Stimulated activated CD8-positive, alpha-beta memory T cell treated with anti-CD3 and anti-CD28 coated beads, Interleukin-12 subunit alpha, Interleukin-12 subunit beta, amount 100 ng/mL, for 1 hour (primary cell): ENCODE measurements around the gene PCDHGB5.
"Not testable (repeated sequence)": the region's sequence is repeated elsewhere in the genome, so short reads cannot be mapped to it uniquely, and the experiment has no call there.

Experiments
- DNase-seq: peaks from one replicate; pipeline ENCODE4 v3.0.0-alpha.2; 2020; ENCODE audit warnings: low read depth

The PCDHGB5 gene

DNA sequence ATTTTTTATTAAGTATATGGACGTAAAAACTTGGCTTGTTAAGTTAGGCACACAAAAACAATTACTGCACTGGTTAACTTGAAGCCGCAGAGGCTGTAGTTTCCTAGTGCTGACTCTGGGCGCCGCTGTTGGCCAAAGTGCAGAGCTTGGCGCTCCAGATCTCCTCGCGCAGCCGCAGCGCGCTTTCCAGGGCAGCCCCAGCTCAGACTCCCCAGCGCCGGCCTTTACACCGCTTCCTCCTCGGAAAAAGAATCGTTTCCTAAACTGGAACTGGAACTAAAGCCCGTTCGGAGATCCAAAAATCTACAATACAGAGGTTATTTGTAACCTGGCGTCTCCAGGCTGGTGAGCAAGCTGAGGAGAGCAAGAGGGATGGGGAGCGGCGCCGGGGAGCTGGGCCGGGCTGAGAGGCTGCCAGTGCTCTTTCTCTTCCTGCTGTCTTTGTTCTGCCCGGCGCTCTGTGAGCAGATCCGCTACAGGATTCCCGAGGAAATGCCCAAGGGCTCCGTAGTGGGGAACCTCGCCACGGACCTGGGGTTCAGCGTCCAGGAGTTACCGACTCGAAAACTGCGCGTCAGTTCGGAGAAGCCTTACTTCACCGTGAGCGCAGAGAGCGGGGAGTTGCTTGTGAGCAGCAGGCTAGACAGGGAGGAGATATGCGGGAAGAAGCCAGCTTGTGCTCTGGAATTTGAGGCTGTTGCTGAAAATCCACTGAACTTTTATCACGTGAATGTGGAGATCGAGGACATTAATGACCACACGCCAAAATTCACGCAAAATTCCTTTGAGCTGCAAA is at the start of gene PCDHGB5:
Gene PCDHGB5 (plus strand): TSS at position 192 of the 796 bp plus-strand sequence. CDS start 181 bp downstream, at position 373.
- DNase-seq = not testable (repeated sequence)

DNA sequence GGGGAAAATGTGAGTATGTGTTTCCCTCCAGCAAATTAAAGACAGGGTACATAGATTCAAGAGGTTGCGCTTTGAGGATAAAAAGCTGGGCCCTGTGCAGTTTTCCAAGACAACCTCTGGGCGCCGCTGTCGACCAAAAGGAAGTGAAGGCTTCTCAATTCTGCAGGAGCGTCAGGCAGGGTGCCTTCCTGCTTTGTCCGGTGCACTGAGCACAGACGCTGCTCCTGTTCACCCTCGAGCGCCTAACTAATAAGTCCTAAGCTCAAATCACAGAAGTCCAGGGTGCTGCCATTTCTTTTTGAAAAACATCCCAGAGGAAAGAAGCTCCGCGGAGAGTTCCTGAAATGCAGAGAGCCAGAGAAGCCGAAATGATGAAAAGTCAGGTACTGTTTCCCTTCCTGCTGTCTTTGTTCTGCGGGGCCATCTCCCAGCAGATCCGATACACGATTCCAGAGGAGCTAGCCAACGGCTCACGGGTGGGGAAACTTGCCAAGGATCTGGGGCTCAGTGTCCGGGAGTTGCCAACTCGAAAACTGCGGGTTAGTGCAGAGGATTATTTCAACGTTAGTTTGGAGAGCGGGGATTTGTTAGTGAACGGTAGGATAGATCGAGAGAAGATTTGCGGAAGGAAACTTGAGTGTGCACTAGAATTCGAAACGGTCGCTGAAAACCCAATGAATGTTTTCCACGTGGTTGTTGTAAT is 47.7 kb upstream of the PCDHGB5 start, which contains the start of gene PCDHGB1:
Gene PCDHGB1 (plus strand): TSS at position 183 of the 703 bp plus-strand sequence. CDS start 162 bp downstream, at position 345.
- DNase-seq = no peak

DNA sequence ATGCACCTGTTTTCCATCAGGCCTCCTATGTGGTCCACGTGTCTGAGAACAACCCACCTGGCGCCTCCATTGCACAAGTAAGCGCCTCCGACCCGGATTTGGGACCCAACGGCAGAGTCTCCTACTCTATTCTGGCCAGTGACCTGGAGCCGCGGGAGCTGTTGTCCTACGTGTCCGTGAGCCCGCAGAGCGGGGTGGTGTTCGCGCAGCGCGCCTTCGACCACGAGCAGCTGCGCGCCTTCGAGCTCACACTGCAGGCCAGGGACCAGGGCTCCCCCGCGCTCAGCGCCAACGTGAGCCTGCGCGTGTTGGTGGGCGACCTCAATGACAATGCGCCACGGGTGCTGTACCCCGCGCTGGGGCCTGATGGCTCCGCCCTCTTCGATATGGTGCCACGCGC is 46.2 kb upstream of the PCDHGB5 start:
- DNase-seq = no peak

DNA sequence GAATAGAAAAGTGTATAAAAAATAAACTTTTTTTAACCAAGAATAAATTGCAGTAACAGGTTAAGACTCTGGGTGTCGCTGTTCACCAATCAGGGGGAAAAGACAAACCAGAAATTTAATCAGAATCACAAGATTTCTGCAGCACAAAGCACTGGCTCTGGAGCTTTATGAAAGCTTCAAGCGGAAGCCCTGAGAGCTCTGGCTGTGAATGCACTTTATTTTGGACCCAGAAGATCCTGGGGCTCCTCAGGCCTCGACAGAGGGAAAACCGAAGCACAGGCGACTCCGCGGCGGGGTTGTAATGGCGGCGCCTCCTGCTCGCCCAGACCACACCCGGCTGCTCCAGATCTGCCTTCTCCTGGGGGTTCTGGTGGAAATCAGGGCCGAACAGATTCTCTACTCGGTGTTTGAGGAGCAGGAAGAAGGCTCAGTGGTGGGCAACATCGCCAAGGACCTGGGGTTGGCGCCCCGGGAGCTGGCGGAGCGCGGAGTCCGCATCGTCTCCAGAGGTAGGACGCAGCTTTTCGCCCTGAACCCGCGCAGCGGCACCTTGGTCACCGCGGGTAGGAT is 42.8 kb upstream of the PCDHGB5 start, which contains the start of gene PCDHGA4:
Gene PCDHGA4 (plus strand): TSS at position 122 of the 570 bp plus-strand sequence. CDS start 87 bp downstream, at position 209.
- DNase-seq = no peak

DNA sequence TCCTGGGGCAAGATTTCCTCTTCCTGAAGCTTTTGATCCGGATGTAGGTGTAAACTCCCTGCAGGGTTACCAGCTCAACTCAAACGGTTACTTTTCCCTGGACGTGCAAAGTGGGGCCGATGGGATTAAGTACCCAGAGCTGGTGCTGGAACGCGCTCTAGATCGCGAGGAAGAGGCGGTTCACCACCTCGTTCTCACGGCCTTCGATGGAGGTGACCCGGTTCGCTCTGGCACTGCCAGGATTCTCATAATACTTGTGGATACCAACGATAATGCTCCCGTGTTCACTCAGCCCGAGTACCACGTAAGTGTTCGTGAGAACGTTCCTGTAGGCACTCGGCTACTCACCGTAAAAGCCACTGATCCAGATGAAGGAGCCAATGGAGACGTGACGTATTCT is 42.1 kb upstream of the PCDHGB5 start:
- no peak for DNase-seq

DNA sequence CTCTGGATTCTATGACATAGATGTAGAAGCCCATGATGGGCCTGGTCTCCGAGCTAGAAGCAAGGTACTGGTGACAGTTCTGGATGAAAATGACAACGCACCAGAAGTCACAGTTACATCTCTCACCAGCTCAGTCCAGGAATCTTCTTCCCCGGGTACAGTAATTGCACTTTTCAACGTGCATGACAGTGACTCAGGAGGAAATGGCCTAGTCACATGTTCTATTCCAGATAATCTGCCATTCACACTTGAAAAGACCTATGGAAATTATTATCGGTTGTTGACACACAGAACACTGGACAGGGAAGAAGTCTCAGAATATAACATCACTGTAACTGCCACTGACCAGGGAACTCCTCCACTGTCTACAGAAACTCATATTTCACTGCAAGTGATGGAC is 41.6 kb upstream of the PCDHGB5 start:
- no peak for DNase-seq

DNA sequence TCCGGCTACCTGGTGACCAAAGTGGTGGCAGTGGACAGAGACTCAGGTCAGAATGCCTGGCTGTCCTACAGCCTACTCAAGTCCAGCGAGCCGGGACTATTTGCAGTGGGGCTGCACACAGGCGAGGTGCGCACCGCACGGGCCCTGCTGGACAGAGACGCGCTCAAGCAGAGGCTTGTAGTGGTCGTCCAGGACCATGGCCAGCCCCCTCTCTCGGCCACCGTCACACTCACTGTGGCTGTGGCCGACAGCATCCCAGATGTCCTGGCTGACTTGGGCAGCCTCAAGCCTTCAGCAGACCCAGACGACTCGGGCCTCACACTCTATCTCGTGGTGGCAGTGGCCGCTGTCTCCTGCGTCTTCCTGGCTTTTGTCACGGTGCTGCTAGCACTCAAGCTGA is 40.8 kb upstream of the PCDHGB5 start:
- no peak for DNase-seq

DNA sequence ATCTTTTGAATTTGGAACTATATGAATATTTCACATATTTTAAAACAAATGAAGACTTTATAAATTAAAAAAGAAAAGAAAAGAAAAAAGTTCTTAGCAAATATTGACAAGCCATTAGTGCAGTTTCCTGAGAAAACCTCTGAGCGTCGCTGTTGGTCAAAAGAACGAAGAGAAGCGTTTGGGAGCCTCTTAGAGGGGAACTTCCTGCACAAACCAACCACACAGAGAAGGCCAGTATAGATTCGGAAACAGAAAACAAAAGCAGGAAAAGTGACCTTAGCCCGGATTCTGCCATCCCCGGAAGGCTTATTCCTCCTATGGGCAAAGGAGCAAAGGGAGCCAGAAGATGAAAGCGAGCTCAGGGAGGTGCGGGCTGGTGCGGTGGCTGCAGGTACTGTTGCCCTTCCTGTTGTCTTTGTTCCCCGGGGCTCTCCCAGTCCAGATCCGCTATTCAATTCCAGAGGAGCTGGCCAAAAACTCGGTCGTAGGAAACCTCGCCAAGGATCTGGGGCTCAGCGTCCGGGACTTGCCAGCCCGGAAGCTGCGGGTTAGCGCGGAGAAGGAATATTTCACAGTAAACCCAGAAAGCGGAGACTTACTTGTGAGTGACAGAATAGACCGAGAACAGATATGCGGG is 37.8 kb upstream of the PCDHGB5 start, which contains the start of gene PCDHGB2:
Gene PCDHGB2 (plus strand): TSS at position 205 of the 637 bp plus-strand sequence. CDS start 142 bp downstream, at position 347.
- DNase-seq = no peak

DNA sequence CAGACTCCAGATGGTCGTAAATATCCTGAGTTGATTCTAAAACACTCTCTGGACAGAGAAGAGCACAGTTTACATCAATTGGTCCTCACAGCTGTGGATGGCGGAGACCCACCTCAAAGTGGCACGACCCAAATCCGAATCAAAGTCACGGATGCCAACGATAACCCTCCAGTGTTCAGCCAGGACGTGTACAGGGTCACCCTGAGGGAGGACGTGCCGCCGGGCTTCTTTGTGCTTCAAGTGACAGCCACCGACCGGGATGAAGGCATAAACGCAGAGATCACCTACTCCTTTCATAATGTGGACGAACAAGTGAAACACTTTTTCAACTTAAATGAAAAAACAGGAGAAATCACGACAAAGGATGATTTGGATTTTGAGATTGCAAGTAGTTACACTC is 37.1 kb upstream of the PCDHGB5 start:
- DNase-seq = no peak

DNA sequence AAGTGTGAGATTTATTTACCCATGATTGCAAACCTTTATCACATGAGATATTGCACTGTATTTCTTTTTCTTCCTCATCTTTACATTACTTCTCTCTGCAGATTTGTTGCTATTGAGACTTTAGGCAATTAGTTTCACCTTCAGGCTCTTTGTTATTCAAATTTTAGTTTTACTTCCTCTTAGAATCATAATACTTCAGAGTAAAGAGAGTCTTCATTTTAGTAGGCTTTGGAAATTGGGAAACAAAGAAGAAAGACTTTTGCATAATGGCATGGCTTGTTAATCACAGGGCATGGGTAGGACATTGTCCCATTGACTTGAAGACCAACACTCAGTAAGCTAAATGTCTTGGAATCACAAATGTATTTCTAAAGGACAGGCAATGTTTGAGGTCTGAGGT is 35.0 kb upstream of the PCDHGB5 start:
- DNase-seq = no peak

DNA sequence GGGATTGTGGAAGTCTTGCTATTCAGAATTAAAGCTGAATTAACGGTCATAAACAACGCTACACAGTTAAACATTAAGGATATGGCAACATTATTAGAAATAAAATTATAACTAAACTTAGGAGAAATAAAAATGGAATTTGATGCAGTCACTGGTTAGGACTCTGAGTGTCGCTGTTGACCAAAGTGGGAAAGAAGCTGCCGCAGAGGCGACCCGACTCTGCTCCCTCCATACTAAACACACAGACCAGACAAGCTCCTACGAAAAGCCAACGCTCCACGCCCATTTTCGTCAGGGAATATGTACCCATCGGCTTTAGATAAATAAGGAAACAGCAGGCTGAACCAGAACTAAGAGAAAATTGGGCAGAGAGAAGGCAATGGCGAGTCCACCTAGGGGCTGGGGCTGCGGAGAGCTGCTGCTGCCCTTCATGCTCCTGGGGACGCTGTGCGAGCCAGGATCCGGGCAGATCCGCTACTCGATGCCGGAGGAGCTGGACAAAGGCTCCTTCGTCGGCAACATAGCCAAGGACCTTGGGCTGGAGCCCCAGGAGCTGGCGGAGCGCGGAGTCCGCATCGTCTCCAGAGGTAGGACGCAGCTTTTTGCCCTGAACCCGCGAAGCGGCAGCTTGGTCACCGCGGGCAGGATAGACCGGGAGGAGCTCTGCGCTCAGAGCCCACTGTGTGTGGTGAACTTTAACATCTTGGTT is 33.6 kb upstream of the PCDHGB5 start, which contains the start of gene PCDHGA5:
Gene PCDHGA5 (plus strand): TSS at position 211 of the 709 bp plus-strand sequence. CDS start 169 bp downstream, at position 380.
- no peak for DNase-seq

DNA sequence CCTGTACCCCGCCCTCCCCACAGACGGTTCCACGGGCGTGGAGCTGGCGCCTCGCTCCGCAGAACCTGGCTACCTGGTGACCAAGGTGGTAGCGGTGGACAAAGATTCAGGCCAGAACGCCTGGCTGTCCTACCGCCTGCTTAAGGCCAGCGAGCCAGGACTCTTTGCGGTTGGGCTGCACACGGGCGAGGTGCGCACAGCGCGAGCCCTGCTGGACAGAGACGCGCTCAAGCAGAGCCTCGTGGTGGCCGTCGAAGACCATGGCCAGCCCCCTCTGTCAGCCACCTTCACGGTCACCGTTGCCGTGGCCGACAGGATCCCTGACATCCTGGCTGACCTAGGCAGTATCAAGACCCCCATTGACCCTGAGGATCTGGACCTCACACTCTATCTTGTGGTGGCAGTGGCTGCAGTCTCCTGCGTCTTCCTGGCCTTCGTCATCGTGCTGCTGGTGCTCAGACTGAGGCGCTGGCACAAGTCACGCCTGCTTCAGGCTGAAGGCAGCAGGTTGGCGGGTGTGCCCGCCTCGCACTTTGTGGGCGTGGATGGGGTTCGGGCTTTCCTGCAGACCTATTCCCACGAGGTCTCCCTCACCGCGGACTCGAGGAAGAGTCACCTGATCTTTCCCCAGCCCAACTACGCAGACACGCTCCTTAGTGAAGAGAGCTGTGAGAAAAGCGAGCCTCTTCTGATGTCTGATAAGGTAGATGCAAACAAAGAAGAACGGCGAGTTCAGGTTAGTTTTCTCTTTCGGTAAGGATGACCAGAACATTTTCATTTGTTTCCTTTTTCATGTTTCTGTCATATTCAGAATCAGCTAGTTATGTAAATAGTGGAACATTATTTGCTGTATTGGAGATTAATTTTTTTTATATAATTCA is 31.5 kb upstream of the PCDHGB5 start:
- no peak for DNase-seq

DNA sequence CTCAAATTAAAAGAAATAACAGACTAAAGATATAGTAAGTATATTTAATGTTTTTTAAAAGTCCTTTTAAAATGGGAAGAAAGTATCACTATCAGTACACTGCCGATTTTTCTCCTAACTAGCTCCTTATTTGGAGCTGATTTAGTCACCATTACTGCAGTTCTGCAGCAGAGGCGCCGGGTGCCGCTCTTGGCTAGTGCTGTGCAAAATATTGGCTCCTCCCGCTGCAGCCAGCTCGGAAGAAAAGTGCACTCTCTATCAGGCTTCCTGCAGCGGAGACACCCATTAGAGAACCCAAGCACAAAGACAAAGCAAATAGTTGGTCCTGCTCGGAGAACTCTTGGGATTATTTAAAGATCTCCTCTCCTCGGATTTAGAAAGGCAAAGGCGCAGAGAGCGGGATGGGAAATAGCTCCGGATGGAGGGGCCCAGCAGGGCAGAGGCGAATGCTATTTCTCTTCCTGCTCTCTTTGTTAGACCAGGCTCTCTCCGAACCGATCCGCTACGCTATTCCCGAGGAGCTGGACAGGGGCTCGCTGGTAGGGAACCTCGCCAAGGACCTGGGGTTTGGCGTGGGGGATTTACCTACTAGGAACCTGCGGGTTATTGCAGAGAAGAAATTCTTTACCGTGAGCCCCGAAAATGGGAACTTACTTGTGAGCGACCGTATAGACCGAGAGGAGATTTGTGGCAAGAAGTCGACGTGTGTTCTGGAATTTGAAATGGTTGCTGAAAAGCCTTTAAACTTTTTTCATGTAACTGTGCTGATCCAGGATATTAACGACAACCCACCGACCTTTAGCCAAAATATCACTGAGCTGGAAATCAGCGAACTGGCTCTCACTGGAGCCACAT is 27.5 kb upstream of the PCDHGB5 start, which contains the start of gene PCDHGB3:
Gene PCDHGB3 (plus strand): TSS at position 249 of the 855 bp plus-strand sequence. CDS start 153 bp downstream, at position 402.
- no peak for DNase-seq

DNA sequence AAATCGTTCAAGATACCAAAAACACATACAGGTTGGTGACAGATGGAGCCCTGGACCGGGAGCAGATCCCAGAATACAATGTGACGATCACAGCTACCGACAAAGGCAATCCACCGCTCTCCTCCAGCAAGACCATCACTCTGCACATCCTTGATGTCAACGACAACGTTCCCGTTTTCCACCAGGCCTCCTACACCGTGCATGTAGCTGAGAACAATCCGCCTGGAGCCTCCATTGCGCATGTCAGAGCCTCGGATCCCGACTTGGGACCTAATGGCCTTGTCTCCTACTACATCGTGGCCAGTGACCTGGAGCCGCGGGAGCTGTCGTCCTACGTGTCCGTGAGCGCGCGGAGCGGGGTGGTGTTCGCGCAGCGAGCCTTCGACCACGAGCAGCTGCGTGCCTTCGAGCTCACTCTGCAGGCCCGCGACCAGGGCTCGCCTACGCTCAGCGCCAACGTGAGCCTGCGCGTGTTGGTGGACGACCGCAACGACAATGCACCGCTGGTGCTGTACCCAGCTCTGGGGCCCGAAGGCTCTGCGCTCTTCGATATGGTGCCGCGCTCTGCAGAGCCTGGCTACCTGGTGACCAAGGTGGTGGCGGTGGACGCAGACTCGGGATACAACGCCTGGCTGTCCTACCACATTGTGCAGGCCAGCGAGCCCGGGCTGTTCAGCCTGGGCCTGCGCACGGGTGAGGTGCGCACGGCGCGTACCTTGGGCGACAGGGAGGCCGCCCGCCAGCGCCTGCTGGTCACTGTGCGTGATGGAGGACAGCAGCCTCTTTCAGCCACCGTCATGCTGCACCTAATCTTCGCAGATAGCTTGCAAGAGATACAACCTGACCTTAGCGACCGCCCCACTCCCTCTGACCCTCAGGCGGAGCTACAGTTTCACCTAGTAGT is 25.9 kb upstream of the PCDHGB5 start:
- DNase-seq = no peak

DNA sequence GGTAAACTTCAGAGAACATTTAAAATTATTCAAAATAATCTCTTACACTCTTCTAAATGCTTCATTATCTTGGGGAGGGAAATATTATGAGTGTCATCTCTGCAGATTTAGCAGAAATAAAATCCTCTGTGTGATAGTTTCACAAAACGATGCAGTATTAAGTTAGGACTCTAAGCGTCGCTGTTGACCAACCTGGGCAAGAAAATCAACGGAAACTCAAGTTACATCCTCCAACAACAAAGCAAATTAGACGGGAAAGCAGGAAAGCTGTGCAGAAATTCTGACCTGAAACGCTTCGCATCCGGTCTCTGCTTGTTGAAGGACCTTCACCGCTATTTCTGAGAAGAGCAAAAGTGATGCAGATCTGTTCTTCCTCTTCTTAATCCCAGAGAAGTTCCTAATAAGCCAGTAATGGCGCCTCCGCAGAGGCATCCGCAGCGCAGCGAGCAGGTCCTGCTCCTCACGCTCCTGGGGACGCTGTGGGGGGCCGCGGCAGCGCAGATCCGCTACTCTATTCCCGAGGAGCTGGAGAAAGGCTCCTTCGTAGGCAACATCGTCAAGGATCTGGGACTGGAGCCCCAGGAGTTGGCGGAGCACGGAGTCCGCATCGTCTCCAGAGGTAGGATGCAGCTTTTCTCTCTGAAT is 24.0 kb upstream of the PCDHGB5 start, which contains the start of gene PCDHGA6:
Gene PCDHGA6 (plus strand): TSS at position 219 of the 645 bp plus-strand sequence. CDS start 193 bp downstream, at position 412.
- no peak for DNase-seq

DNA sequence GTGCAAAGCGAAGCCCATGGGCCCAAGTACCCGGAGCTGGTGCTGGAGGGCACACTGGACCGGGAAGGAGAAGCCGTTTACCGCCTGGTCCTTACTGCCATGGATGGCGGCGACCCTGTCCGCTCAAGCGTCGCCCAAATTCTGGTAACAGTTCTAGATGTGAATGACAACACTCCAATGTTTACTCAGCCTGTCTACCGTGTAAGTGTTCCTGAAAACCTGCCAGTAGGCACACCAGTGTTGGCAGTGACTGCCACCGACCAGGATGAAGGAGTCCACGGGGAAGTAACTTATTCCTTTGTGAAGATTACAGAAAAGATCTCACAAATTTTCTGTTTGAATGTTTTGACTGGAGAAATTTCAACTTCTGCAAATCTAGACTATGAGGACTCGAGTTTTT is 23.1 kb upstream of the PCDHGB5 start:
- DNase-seq = no peak

DNA sequence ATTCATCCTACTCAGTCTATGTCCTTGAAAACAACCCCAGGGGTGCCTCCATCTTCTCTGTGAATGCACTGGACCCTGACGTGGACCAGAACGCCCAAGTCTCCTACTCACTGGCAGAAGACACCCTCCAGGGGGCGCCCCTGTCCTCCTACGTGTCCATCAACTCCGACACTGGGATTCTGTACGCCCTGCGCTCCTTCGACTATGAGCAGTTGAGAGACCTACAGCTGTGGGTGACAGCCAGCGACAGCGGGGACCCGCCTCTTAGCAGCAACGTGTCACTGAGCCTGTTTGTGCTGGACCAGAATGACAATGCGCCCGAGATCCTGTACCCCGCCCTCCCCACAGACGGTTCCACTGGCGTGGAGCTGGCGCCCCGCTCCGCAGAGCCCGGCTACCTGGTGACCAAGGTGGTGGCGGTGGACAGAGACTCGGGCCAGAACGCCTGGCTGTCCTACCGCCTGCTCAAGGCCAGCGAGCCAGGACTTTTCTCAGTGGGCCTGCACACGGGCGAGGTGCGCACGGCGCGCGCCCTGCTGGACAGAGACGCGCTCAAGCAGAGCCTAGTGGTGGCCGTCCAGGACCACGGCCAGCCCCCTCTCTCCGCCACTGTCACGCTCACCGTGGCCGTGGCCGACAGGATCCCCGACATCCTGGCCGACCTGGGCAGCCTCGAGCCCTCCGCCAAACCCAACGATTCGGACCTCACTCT is 22.1 kb upstream of the PCDHGB5 start:
- DNase-seq = not testable (repeated sequence)
